HL-60/S4 treated with phorbol 12-myristate 13-acetate at 8.2 ng/mL for 4 days and 3 days (cell line): ENCODE measurements around the gene RFNG.

Experiments
- in situ Hi-C: fragments of 300-500 bp; cut with MboI; formaldehyde crosslinking; loops from 2 replicates; pipeline ENCODE4 v1.15.0; 2022; ENCODE audit warnings: low sequenced_read_pairs

RFNG gene

DNA sequence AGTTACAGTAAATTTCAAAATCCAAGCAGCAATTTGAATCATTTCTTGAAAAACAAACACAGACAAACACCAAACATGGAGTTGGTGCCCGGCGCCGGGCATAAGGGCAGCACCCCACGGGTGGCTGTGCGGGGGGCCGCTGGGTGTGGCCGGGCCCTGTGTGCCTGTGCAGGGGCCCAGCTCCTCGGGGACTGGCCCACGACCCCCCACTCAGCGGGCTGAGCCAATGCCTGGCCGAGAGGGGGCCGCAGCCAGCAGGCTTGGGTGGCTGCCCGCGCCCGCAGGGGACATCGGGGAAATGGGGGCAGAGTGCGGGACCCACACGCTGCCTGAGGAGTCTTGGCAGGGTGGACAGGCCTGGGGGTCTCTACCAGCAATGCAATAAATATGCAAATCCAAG lies 26.8 kb upstream of the RFNG start:
- in situ Hi-C loops, result no loop called here

DNA sequence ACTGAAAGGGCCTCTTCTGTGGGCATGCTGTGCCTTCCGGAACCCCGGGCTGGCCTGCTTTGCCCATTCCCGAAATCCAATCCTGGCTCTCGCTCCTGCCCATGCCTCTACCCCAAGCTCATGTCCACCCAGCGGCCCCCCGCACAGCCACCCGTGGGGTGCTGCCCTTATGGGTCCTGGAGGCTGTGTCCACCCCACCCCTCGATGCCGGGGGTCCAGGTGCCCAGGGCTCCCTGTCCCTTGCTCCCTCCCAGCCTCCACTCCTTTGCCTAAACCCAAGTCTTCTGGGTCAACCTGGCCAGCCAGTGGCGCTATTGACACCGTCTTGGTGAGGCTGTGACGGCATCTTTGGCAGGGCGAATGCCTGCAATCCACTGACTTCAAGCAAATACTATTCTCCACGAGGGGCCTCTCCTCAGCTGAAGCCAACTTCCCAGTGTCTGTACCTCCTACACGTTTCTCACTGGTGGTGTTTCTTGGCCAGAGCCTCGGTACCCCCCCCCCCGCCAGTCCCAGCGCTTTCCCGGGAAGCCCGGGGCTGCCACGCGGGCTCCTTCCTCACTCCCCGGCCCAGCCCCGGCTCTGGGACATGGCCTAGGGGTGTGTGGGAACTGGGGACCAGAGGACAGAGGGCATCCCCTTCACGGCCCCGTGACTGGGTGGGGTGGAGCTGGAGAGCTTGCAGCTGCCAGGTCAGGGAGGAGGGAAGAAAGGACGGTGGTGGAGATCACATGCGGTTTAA lies 26.2 kb upstream of the RFNG start:
- in situ Hi-C loops, result no loop called here

GRCh38 chr17:82076785-82077591 lies 25.4 kb upstream of the RFNG start:
- in situ Hi-C loops, result no loop called here

DNA sequence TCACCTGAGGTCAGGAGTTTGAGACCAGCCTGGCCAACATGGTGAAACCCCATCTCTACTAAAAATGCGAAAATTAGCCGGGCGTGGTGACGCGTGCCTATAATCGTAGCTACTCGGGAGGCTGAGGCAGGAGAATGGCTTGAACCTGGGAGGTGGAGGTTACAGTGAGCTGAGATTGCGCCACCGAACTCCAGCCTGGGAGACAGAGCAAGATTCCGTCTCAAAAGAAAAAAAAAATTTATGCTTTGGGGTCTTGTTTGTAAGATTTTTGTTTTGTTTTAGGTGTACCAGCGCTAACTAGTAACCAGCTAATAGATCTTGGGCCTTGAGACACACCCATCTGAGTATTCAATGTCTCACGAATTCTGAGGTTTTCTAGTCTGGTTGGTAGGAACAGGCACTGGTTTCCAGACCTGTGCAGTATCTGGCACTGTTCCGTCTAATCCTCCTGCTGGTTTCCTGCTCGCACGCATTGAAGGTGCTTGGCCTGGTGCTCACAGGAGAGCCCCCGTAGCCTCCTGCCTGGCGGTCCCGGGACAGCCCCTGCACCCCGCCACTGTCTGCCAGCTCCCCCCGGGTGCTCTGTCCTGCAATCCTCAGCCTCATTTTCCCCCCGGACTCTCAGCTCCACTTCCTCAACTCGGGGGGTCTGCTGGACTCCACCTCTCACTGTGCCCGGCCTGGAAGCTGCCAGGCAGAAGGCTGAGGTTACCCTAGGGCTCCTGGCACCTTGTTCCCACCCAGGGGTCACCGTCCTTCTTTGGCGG lies 24.6 kb upstream of the RFNG start:
- in situ Hi-C loops, result no loop called here

DNA sequence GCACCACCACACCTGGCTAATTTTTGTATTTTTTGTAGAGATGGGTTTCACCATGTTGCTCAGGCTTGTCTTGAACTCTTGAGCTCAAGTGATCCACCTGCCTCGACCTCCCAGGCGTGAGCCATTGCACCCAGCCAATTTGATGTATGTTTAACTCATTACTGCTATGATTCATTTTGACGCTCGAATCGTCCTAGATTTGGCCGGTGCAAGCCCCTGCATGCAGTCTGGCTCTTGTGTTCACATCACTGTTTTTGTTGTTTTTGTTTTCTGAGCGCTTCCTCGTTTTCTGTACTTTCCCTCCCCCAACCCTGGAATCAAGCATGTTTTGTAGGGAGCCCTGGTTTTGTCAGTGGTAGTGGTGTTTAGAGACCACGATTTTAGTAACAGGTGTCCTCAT lies 21.8 kb upstream of the RFNG start:
- in situ Hi-C loops, result no loop called here

DNA sequence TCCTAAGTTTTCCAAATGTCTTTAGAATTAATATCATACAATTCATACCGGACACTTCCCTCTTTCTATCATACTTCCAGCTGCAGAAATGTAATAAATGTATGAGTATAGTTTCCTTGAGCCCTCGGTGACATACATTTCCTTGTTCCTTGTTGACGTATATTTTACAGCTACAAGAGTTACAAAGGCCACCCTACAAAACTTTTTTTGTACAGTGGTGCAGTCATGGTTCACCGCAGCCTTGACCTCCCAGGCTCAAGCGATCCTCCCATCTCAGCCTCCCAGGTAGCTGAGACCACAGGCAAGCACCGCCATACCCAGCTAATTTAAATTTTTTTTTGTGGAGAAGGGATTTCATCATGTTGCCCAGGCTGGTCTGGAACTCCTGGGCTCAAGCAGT lies 21.2 kb upstream of the RFNG start:
- in situ Hi-C loops, result no loop called here

DNA sequence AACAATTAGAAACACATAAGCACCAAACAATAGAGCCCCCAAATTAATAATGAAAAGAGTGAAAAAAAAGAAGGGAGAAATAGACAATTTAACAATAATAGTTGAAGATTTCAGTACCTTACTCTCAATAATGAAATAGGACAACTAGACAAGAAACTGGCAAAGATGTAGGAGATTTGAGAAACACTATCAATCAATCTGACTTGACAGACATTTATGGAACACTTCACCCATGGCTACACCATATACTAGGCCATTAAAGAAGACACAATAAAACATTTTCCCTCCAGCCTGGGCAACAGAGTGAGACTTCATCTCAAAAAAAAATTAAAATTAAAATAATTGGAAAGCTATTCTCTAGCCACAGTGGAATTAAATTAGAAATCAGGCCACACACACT lies 19.0 kb upstream of the RFNG start:
- in situ Hi-C loops, result no loop called here

DNA sequence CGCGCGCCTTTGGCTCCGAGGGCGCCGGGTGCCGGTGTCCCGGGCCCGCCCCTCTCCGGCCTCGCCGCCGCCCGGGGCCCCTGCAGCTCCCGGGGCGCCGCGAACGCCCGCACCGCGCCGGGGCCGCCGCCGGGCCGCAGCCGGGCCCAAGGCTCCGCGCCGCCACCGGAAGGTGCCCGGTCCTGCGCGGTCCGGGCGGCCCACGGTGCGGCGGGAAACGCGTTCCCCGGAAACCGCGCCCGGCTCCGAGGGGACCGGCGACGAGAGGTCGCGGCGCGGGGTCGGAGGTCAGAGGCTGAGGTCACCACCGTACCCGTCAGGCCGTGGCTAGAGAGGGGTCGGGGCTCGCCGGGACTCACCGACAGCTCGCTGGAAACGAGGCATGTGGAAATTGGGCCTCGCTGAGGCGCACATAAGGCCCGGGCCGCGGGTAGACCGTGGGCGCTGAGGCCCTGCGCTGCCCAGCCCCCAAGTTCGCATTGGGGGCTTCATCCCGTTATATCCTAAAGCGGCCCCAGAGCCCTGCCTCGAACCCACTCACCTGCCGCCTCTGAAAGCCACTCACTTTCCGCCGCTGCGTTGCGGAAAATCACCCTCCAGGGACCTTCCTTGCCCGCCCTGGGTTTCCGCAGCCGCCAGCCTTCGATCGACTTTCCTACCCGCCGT lies 14.2 kb upstream of the RFNG start, which contains the start of gene DUS1L:
DUS1L (minus strand) TSS at position 167 of the 666 bp plus-strand sequence. CDS start 745 bp downstream, outside the sequence.
- in situ Hi-C loops, result no loop called here

GRCh38 chr17:82065193-82065637 lies 13.6 kb upstream of the RFNG start:
- in situ Hi-C loops, result no loop called here

- in situ Hi-C loops, result no loop called here
Measured at GRCh38 chr17:82064433-82065192, 13.0 kb upstream of the RFNG start.

- in situ Hi-C loops, result no loop called here
Measured at GRCh38 chr17:82063424-82064415, 12.1 kb upstream of the RFNG start.

- in situ Hi-C loops, result no loop called here
Measured at GRCh38 chr17:82062984-82063368, 11.4 kb upstream of the RFNG start.

GRCh38 chr17:82062076-82062983 lies 10.7 kb upstream of the RFNG start:
- in situ Hi-C loops, result no loop called here

GRCh38 chr17:82061047-82061925 lies 9.7 kb upstream of the RFNG start:
- in situ Hi-C loops, result no loop called here

GRCh38 chr17:82060614-82061013 lies 9.0 kb upstream of the RFNG start:
- in situ Hi-C loops, result no loop called here

- in situ Hi-C loops, result no loop called here
Measured at GRCh38 chr17:82060001-82060380, 8.4 kb upstream of the RFNG start.
